Right lobe of liver (tissue), 6 donors: Measurements from ENCODE around the gene LIM2. TPM values are rescaled to one million over a fixed set of nuclear protein-coding genes. Genes with fewer than 3 reads are reported as not detected.

Source experiments
- ATAC-seq, 4 donors: fragments of 200-7000 bp; cut with Tn5 transposase; one replicate each; pipeline ENCODE4 v1.9.1; 2020; ENCODE audit warnings: mild to moderate bottlenecking in 4 of 4, moderate library complexity in 4 of 4
- DNase-seq, 3 donors: peaks; one replicate each; pipeline ENCODE4 v3.0.0-alpha.2; 2020
- H3K27ac ChIP-seq, 3 donors: fragments of 200-600 bp; one replicate each; pipeline ENCODE4 v1.8.0; 2022
- H3K27me3 ChIP-seq, 2 donors: fragments of 200-600 bp; one replicate each; pipeline ENCODE4 v1.8.0; 2022
- H3K36me3 ChIP-seq, 4 donors: fragments of 200-600 bp; sonication (generic) in 1 of 4; one replicate each; pipeline versions ENCODE4 v1.5.1 to v1.8.0; 2017 to 2022; ENCODE audit warnings: control low read depth in 1 of 4
- H3K4me1 ChIP-seq, 4 donors: fragments of 200-600 bp; sonication (generic) in 1 of 4; one replicate each; pipeline versions ENCODE4 v1.5.1 to v1.8.0; 2017 to 2022; ENCODE audit warnings: control low read depth in 1 of 4
- H3K4me3 ChIP-seq, 3 donors: fragments of 200-600 bp; one replicate each; pipeline ENCODE4 v1.8.0; 2022
- H3K9me3 ChIP-seq, 4 donors: fragments of 200-600 bp; sonication (generic) in 1 of 4; one replicate each; pipeline versions ENCODE4 v1.5.1 to v1.8.0; 2017 to 2022; ENCODE audit warnings: control low read depth in 1 of 4
- POLR2A ChIP-seq: fragments of 450-650 bp; IDR thresholded peaks from one replicate; pipeline ENCODE4 v1.6.1; 2017; ENCODE audit warnings: antibody characterized with exemption, mild to moderate bottlenecking
- WGBS: methylation state at CpG from one replicate; pipeline ENCODE4 v1.1.6; 2018; ENCODE audit warnings: low coverage, low lambda C conversion rate; ENCODE audit not compliant: insufficient coverage; ENCODE audit errors: missing lambda C conversion rate; 5-methylcytosine and 5-hydroxymethylcytosine counted together
- intact Hi-C, 2 donors: fragments of 100-400 bp; cut with DNase I; formaldehyde crosslinking; loops; one replicate each; pipeline versions ENCODE4 v1.11.2 to v1.14.1; 2022
- total RNA-seq, 6 experiments: library from RNA; depleted of rRNA in 2 of 6; stranded (reverse); fragments of >200 nt in 2 of 6; fragmentation: NEBNext Ultra II Directional in 3 of 6; extraction: Animal tissue kit (Norgen Biotek cat#: 25700) in 3 of 6; gene quantifications; one replicate each; pipeline versions ENCODE4 v1.1.0 to v1.2.4, GENCODE V29; 2016 to 2023
- TF ChIP-seq, protein P1 (sequence below), 4 donors: fragments of 200-600 bp in 3 of 4; fragments of 450-650 bp in 1 of 4; IDR thresholded peaks; one replicate each; pipeline versions ENCODE4 v1.5.1 to v1.8.0; 2016 to 2022; ENCODE audit warnings: antibody characterized with exemption in 4 of 4, mild to moderate bottlenecking in 2 of 4
- donor health status: DM: no; HTN: yes; CAD: no.
- donor health status: DM: no; HTN: no; CAD: no.
- donor health status: DM: no; HTN: no; CAD: no.
- donor health status: DM: no; HTN: yes; CAD: no.
- donor health status: DM: no; HTN: yes; CAD: no.

Gene LIM2
- total RNA-seq, 6 experiments from 2014 or later = not detected

DNA sequence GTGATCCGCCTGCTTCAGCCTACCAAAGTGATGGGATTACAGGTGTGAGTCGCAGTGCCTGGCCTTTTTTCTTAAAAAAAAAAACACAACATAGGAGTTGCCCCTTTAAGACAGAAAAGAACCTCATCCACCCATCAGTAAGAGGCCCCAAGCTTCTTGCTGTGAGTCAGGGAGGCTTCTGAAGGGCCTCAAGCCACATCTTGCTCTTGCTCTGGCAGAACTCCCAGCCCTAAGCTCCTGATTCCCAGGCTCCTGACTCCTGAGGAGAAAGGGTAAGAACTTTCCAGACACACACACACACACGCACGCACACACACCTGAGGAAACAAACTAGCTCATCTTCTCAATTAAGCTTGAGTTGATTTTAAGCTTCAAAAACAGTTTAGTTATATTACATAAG is 28.5 kb downstream of the LIM2 start:
- TF ChIP-seq, protein P1, sequence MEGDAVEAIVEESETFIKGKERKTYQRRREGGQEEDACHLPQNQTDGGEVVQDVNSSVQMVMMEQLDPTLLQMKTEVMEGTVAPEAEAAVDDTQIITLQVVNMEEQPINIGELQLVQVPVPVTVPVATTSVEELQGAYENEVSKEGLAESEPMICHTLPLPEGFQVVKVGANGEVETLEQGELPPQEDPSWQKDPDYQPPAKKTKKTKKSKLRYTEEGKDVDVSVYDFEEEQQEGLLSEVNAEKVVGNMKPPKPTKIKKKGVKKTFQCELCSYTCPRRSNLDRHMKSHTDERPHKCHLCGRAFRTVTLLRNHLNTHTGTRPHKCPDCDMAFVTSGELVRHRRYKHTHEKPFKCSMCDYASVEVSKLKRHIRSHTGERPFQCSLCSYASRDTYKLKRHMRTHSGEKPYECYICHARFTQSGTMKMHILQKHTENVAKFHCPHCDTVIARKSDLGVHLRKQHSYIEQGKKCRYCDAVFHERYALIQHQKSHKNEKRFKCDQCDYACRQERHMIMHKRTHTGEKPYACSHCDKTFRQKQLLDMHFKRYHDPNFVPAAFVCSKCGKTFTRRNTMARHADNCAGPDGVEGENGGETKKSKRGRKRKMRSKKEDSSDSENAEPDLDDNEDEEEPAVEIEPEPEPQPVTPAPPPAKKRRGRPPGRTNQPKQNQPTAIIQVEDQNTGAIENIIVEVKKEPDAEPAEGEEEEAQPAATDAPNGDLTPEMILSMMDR (IDR thresholded peaks at IDR 0.05) = no peak
- ATAC-seq (no peak), DNase-seq (no peak)
- intact Hi-C loops = no loop called here
- Histone ChIP-seq H3K27me3 (no peaks in the 10 kb centered on the region), H3K27ac (peak overlapping the region in 1 of 3 donors; percentile 78), H3K4me3 (no peak overlapping the region), H3K36me3 (no peaks in the 10 kb centered on the region), H3K9me3 (no peaks in the 10 kb centered on the region), H3K4me1 (peaks cover 0 to 67% (median 17%) of the 10 kb centered on the region in 4 donors)
- 93% methylated on average over 4 of the region's 4 CpGs for WGBS

DNA sequence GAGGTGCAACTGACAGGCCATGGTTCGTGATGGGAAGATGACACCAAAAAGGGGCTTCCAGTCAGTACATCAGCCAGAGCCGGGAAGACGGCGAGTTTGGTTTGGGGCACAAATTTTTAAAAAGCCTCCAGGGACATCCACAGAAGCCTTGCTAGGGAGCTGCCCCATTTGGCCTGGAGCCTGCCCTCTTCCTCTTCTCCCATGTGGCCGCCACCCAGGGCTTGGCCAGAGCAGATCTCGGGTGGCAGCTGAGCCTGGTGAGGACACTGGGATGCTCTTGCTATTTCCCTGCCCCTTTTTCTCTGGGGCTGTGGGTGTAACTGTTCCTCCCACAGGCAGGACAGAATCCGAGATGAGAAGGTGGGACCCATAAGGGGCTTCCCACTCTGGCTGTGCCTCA is 29.8 kb downstream of the LIM2 start:
- Histone ChIP-seq H3K9me3 (no peaks in the 10 kb centered on the region), H3K27ac (peak overlapping the region in 2 of 3 donors; percentile 31 to 78), H3K36me3 (peaks cover 0 to 2% (median under 1%) of the 10 kb centered on the region in 4 donors), H3K27me3 (no peaks in the 10 kb centered on the region), H3K4me3 (no peak overlapping the region), H3K4me1 (peaks cover 0 to 56% (median 18%) of the 10 kb centered on the region in 4 donors)
- TF ChIP-seq, protein P1 (IDR thresholded peaks at IDR 0.05) = no peak
- no peak for TF ChIP-seq POLR2A
- intact Hi-C loops = no loop called here
- 80% methylated on average over 2 of the region's 7 CpGs for WGBS
- no peak for DNase-seq
- peak in 1 of 4 donors; percentile 24 for ATAC-seq

DNA sequence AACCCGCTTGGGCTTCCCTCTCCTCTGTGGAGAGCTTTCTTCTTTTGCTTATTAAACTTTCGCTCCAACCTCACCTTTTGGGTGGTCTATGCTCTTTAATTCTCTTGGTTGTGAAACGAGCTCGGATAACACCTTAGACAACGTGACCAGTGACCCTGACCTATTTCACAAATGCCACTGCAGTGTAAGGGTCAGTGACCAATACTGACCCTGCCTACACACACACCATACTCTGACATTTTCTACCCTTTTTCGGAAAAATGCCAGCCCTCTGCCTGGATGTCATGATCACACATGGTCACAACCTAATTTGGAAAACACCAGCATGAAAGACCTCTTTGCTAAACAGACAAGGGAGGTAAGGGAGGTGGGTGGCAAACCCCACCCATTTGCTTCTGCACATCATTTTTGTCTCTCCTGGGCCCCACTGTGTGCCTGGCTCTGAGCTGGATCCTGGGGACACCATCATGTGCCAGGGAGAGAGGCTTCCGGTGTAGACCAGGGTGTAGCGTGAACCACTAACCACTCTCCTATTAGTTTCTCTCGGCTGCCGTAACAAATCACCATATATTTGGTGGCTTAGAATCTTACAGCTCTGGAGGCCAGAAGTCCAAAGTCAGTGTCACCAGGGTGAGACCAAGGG is 31.5 kb downstream of the LIM2 start:
- peaks cover 0 to 57% (median 15%) of the 10 kb centered on the region in 4 donors for H3K4me1 ChIP-seq
- DNase-seq (peak in 1 of 3 donors; percentile 86), ATAC-seq (peak; percentile 85 to 92 (median 88))
- peaks cover 0 to 17% (median 8%) of the 10 kb centered on the region in 4 donors for H3K36me3 ChIP-seq
- no peak for TF ChIP-seq POLR2A
- TF ChIP-seq, protein P1 (IDR thresholded peaks at IDR 0.05) = no peak
- H3K9me3 ChIP-seq = no peaks in the 10 kb centered on the region
- WGBS = 45% methylated on average over 8 of the region's 10 CpGs
- intact Hi-C loops = no loop called here
- H3K4me3 ChIP-seq = no peak overlapping the region
- H3K27ac ChIP-seq = peak overlapping the region; percentile 74 to 80 (median 78)
- no peaks in the 10 kb centered on the region for H3K27me3 ChIP-seq

DNA sequence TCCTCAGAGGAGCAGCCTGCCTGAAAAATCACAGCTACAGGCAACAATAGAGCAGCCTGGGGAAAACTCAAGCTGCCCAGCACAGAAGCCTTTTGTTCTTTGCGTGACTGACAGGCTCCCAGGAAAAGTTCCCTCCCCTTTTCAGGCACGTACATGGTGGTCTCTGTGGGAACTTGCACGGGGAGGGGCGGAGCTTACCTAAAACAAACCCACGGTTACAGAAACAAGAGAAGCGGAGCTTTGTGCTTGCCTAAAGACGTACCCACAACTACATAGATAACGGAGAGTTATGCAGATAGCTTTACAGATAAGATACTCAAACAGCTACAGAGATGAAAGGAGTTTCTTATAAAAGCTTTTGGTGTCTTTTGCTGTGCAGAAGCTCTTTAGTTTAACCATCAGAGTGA is 33.0 kb downstream of the LIM2 start:
- no peaks in the 10 kb centered on the region for H3K9me3 ChIP-seq
- H3K4me3 ChIP-seq = no peak overlapping the region
- no peaks in the 10 kb centered on the region for H3K27me3 ChIP-seq
- TF ChIP-seq POLR2A = no peak
- TF ChIP-seq, protein P1 (IDR thresholded peaks at IDR 0.05) = no peak
- WGBS = 24% methylated on average over 6 of the region's 8 CpGs
- H3K27ac ChIP-seq = peak overlapping the region in 1 of 3 donors; percentile 41
- intact Hi-C loops = no loop called here
- no peak for ATAC-seq
- peaks cover 0 to 29% (median 16%) of the 10 kb centered on the region in 4 donors for H3K36me3 ChIP-seq
- peaks cover 0 to 64% (median 15%) of the 10 kb centered on the region in 4 donors for H3K4me1 ChIP-seq
- DNase-seq = no peak
